ENCODE measurements around the gene EME2.

DNA sequence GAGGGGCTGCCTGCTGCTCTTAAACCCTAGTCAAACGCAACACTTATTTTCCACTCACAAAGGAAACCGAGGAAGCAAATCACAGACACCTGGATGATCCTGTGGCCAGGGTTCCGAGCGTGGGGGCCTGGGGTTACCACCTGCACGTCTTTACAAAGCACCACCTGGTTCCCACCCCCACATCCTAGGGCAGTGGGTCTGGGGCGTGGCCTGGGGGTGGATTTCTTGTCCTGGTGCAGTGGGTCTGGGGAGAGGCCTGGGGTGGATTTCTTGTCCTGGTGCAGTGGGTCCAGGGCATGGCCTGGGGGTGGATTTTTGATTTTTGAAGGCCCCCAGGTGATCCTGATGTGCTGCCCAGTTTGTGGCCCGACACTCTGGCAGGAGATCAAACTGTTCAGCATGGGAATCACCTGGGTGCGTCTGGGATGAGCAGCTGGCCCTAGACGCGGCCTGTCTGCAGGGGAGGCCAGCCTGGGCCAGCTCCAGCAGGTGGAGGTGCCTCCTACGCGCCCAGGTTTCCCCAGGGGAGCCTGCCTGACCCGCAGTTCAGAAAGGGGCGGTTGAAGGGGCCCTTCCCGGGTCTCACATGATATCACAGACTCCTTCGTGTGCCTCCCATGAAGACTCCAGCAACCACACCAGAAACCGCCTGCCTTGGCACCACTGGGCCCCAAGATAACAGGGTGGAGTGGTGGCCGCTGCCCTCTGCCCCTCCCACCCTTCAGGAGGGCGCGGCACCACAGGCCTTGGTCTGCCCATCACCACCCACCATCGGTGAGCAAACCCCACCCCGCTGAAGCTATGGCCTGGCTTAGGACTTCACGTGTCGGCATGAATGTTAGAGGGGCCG, 47.7 kb downstream of the EME2 start:
- TF ChIP-seq, protein P1, sequence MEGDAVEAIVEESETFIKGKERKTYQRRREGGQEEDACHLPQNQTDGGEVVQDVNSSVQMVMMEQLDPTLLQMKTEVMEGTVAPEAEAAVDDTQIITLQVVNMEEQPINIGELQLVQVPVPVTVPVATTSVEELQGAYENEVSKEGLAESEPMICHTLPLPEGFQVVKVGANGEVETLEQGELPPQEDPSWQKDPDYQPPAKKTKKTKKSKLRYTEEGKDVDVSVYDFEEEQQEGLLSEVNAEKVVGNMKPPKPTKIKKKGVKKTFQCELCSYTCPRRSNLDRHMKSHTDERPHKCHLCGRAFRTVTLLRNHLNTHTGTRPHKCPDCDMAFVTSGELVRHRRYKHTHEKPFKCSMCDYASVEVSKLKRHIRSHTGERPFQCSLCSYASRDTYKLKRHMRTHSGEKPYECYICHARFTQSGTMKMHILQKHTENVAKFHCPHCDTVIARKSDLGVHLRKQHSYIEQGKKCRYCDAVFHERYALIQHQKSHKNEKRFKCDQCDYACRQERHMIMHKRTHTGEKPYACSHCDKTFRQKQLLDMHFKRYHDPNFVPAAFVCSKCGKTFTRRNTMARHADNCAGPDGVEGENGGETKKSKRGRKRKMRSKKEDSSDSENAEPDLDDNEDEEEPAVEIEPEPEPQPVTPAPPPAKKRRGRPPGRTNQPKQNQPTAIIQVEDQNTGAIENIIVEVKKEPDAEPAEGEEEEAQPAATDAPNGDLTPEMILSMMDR (IDR thresholded peaks at IDR 0.05; ENCODE audit: insufficient read depth, low read depth, low read length): no peak
- TF ChIP-seq EZH2 (IDR thresholded peaks at IDR 0.05; ENCODE audit: insufficient read depth, low read length): no peak

Data from astrocyte (in vitro differentiated cells and primary cell).